Adrenal gland (tissue), 12 donors: Measurements from ENCODE around the gene ALDH8A1. TPM values are rescaled to one million over a fixed set of nuclear protein-coding genes. Genes with fewer than 3 reads are reported as not detected.
"Not testable (repeated sequence)": the region's sequence is repeated elsewhere in the genome, so short reads cannot be mapped to it uniquely, and the experiment has no call there.

Experiments used
- DNase-seq, 7 donors: peaks; one replicate each; pipeline ENCODE4 v3.0.0-alpha.2; 2019 to 2020
- H3K27ac ChIP-seq, 5 donors: fragments of 200-600 bp; sonication (generic) in 4 of 5; 1 replicate in 3 of 5; 2 replicates in 2 of 5; pipeline versions ENCODE4 v1.5.1 to v1.8.0; 2016 to 2020; ENCODE audit warnings: mild to moderate bottlenecking in 1 of 5
- H3K27me3 ChIP-seq: fragments of 200-600 bp; 2 replicates; pipeline ENCODE4 v1.8.0; 2021
- H3K36me3 ChIP-seq, 2 donors: fragments of 200-600 bp; replicated peaks in 1 of 2; 1 replicate in 1 of 2; 2 replicates in 1 of 2; pipeline versions ENCODE4 v1.5.1 to v1.8.0; 2018 to 2022
- H3K4me1 ChIP-seq, 2 donors: fragments of 200-600 bp; replicated peaks in 1 of 2; 1 replicate in 1 of 2; 2 replicates in 1 of 2; pipeline versions ENCODE4 v1.5.1 to v1.8.0; 2018 to 2021
- H3K4me3 ChIP-seq, 4 donors: fragments of 200-600 bp; sonication (generic) in 3 of 4; one replicate each; pipeline ENCODE4 v1.5.1; 2016 to 2018
- H3K9me3 ChIP-seq, 3 donors: fragments of 200-600 bp; sonication (generic) in 1 of 3; replicated peaks in 1 of 3; 1 replicate in 2 of 3; 2 replicates in 1 of 3; pipeline versions ENCODE4 v1.5.1 to v1.8.0; 2016 to 2021
- POLR2A ChIP-seq, 2 donors: fragments of 450-650 bp; IDR thresholded peaks; one replicate each; pipeline ENCODE4 v1.6.1; 2017; ENCODE audit warnings: antibody characterized with exemption in 2 of 2, mild to moderate bottlenecking in 2 of 2, moderate library complexity in 1 of 2
- WGBS, 4 donors: extraction: QIAGEN DNeasy Blood & Tissue Kit in 2 of 4; methylation state at CpG; one replicate each; pipeline versions ENCODE4 v1.1.5 to v1.1.7; 2013 to 2017; 5-methylcytosine and 5-hydroxymethylcytosine counted together
- intact Hi-C, 2 donors: fragments of 100-400 bp; cut with DNase I; formaldehyde crosslinking; loops; one replicate each; pipeline versions ENCODE4 v1.14.1 to v1.15.0; 2022 to 2023
- polyA plus RNA-seq, 3 donors: library from polyadenylated mRNA; stranded (reverse); fragments of 200-250 nt in 2 of 3; fragments of 350-450 nt in 1 of 3; fragmentation: Illumina TruSeq in 1 of 3; extraction: RNeasy Lipid Tissue Mini Kit (QIAGEN cat#74804) in 1 of 3; gene quantifications; one replicate each; pipeline ENCODE4 v1.2.3, GENCODE V29; 2013 to 2014
- total RNA-seq, 9 donors: library from RNA; depleted of rRNA in 4 of 9; stranded (reverse); fragments of >200 nt in 4 of 9; fragments of 120-200 nt in 1 of 9; fragmentation: NEBNext Ultra II Directional in 1 of 9; extraction: Animal tissue kit (Norgen Biotek cat#: 25700) in 1 of 9; gene quantifications; one replicate each; pipeline versions ENCODE4 v1.1.0 to v1.2.4, GENCODE V29; 2013 to 2023
- TF ChIP-seq, protein P1 (sequence below), 6 experiments: fragments of 450-650 bp in 4 of 6; fragments of 200-600 bp in 2 of 6; sonication (generic) in 1 of 6; IDR thresholded peaks; 1 replicate in 5 of 6; 2 replicates in 1 of 6; pipeline versions ENCODE4 v1.5.1 to v1.8.0; 2016 to 2021; ENCODE audit warnings: antibody characterized with exemption in 6 of 6, mild to moderate bottlenecking in 2 of 6, moderate library complexity in 1 of 6
- donor health status: healthy with polysubstance abuse.
- donor health status: Bipolar disorder and iron deficiency.
- donor health status: DM: yes; HTN: yes; CAD: no.
- donor health status: DM: no; HTN: no; CAD: no.
- donor health status: DM: no; HTN: no; CAD: no.
- donor health status: DM: yes; HTN: yes; CAD: no.

Gene ALDH8A1
- total and polyA plus RNA-seq, 12 donors, result 0.24 to 4.5 (median 0.94) TPM

DNA sequence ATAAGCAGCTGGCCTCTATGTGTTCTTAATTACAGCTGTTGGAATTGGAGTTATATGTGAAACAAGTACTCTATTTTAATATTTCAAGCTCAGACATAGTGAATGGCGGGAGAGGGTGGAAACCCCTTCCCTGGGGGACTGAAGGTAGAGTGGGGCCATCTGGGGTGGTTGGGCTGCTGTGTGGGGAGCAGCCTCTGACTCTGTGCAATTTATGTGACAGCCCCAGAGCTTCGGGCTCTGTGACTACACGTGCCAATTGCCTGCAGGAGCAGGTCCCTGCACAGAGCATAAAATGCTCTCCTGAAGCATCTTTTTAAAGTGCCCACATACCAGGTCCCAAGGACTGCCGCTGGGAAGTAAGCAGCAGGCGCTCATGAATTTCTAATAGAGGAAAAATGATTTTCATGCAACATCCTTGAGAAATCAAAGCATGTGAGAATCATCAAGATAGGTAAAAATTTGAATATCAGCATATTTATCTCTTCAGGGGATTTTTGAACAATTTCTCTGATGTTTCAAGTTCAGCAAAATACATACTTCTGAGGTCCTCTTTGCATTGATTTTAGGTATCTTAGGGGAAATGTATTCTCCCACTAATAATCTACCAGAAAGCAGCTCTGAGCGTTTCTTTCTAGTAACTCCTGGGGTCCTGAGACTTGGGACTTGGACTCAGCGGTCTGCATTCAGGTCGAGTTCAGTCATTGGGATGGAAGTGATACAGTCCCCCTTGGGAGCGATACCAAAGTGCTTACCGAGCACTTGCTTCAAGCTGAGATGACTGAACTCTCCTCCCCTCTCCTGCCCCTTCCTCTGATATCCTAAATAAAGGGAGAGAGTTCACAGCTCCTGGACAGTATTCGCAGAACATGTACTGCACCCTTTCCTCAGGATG is 40.0 kb downstream of the ALDH8A1 start:
- H3K4me3 ChIP-seq, result no peak overlapping the region
- no peaks in the 10 kb centered on the region for H3K36me3 ChIP-seq
- H3K4me1 ChIP-seq, result peaks cover 4 to 28% of the 10 kb centered on the region in 2 donors
- no peaks in the 10 kb centered on the region for H3K27me3 ChIP-seq
- WGBS, 4 donors, result 58 to 59% (median 59%) methylated on average over 11 of the region's 11 CpGs
- intact Hi-C loops, result no loop called here
- H3K27ac ChIP-seq, result peak overlapping the region in 3 of 5 donors; percentile 20 to 77 (median 71)
- peak in 4 of 7 donors; percentile 21 to 59 (median 29) for DNase-seq
- no peak for TF ChIP-seq POLR2A (IDR thresholded peaks at IDR 0.05)
- TF ChIP-seq, protein P1, sequence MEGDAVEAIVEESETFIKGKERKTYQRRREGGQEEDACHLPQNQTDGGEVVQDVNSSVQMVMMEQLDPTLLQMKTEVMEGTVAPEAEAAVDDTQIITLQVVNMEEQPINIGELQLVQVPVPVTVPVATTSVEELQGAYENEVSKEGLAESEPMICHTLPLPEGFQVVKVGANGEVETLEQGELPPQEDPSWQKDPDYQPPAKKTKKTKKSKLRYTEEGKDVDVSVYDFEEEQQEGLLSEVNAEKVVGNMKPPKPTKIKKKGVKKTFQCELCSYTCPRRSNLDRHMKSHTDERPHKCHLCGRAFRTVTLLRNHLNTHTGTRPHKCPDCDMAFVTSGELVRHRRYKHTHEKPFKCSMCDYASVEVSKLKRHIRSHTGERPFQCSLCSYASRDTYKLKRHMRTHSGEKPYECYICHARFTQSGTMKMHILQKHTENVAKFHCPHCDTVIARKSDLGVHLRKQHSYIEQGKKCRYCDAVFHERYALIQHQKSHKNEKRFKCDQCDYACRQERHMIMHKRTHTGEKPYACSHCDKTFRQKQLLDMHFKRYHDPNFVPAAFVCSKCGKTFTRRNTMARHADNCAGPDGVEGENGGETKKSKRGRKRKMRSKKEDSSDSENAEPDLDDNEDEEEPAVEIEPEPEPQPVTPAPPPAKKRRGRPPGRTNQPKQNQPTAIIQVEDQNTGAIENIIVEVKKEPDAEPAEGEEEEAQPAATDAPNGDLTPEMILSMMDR (IDR thresholded peaks at IDR 0.05), result no peak
- no peaks in the 10 kb centered on the region for H3K9me3 ChIP-seq

DNA sequence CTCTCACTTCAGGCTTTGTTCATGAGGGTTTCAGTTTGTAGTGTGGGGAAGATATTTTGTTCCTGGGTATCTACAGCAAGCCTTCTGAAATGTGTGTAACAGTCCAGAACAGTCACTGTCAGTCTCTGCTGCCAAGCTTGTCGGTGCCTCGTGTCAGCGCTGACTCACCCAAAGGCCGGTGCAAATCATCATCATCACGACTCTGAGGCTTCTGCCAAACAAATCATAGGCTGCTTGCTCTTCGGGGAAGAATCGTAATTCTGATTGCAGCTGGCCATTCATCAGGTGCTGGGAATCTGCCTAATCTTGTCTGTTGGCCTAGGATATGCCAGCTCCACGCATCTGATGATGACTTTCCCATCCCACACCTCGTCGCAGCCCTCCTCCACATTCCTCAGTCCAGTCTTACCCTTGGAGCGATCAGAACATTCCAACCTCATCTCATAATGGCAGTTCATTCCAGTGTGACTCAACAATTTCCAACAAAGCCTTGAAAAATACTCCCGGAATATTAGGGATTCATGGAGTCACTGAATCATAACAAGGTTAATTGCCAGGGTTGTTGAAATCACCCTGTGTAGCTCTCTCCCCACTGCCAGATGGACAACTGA is 40.9 kb downstream of the ALDH8A1 start:
- peak; percentile 79 to 94 (median 90) for DNase-seq
- peak overlapping the region in 4 of 5 donors; percentile 20 to 77 (median 58) for H3K27ac ChIP-seq
- no peaks in the 10 kb centered on the region for H3K9me3 ChIP-seq
- H3K4me3 ChIP-seq, result peak overlapping the region in 1 of 4 donors; percentile 3
- 33 to 45% (median 36%) methylated on average over 12 of the region's 12 CpGs for WGBS, 4 donors
- peaks cover 4 to 28% of the 10 kb centered on the region in 2 donors for H3K4me1 ChIP-seq
- intact Hi-C loops, result no loop called here
- no peaks in the 10 kb centered on the region for H3K27me3 ChIP-seq
- TF ChIP-seq, protein P1 (IDR thresholded peaks at IDR 0.05), result no peak
- TF ChIP-seq POLR2A (IDR thresholded peaks at IDR 0.05), result no peak
- no peaks in the 10 kb centered on the region for H3K36me3 ChIP-seq

DNA sequence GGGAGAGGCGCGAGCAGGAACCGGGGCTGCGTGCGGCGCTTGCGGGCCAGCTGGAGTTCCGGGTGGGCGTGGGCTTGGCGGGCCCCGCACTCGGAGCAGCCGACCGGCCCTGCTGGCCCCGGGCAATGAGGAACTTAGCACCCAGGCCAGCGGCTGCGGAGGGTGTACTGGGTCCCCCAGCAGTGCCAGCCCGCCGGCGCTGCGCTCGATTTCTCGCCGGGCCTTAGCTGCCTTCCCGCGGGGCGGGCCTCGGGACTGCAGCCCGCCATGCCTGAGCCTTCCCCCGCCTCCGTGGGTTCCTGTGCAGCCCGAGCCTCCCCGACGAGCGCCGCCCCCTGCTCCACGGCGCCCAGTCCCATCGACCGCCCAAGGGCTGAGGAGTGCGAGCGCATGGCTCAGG is 45.2 kb downstream of the ALDH8A1 start:
- DNase-seq, intact Hi-C loops, H3K27ac ChIP-seq, H3K9me3 ChIP-seq, H3K36me3 ChIP-seq, H3K27me3 ChIP-seq, H3K4me3 ChIP-seq: not testable (repeated sequence)
- 95 to 99% (median 97%) methylated on average over 11 to 41 of the region's 42 CpGs for WGBS, 4 donors
- H3K4me1 ChIP-seq, result peaks cover 10 to 31% of the 10 kb centered on the region in 2 donors

DNA sequence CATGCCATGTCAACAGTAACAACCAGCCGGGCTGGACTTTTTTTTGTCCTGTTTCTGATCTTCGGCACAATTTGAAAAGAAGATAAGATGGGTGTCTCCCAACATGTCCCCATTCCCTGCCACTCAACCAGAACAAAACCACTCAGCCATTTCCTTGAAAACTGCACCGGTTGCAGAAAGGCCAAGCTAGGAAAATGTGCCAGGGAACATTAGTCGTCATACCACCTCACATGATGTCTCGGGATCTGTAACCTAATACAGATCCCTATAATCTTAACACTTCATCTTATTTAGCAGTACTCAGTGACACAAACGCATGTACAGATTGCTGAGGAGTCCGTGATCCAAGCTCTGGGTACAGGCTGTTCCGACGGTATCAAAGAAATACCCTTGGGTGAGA is 46.5 kb downstream of the ALDH8A1 start:
- TF ChIP-seq, protein P1 (IDR thresholded peaks at IDR 0.05), result no peak
- TF ChIP-seq POLR2A (IDR thresholded peaks at IDR 0.05), result no peak
- intact Hi-C loops, result no loop called here
- WGBS, 4 donors, result 73 to 86% (median 83%) methylated on average over 9 of the region's 9 CpGs
- H3K4me3 ChIP-seq, result no peak overlapping the region
- peaks cover 7 to 20% of the 10 kb centered on the region in 2 donors for H3K4me1 ChIP-seq
- H3K9me3 ChIP-seq, result no peaks in the 10 kb centered on the region
- H3K36me3 ChIP-seq, result no peaks in the 10 kb centered on the region
- H3K27ac ChIP-seq, result peak overlapping the region in 2 of 5 donors; percentile 55 to 84
- DNase-seq, result peak in 1 of 7 donors; percentile 70
- no peaks in the 10 kb centered on the region for H3K27me3 ChIP-seq
